WTC11 (cell line): Measurements from ENCODE around the gene CPNE5.

Source experiments
- CTCF ChIP-seq: fragments of 200-600 bp; IDR thresholded peaks from 2 replicates; pipeline ENCODE4 v1.8.0; 2022; ENCODE audit warnings: antibody characterized with exemption
- GABPB1 ChIP-seq: sonication (generic); formaldehyde crosslinking; IDR thresholded peaks from 2 replicates; pipeline ENCODE4 v1.8.1; 2023; ENCODE audit warnings: mild to moderate bottlenecking, missing genetic modification reagents

DNA sequence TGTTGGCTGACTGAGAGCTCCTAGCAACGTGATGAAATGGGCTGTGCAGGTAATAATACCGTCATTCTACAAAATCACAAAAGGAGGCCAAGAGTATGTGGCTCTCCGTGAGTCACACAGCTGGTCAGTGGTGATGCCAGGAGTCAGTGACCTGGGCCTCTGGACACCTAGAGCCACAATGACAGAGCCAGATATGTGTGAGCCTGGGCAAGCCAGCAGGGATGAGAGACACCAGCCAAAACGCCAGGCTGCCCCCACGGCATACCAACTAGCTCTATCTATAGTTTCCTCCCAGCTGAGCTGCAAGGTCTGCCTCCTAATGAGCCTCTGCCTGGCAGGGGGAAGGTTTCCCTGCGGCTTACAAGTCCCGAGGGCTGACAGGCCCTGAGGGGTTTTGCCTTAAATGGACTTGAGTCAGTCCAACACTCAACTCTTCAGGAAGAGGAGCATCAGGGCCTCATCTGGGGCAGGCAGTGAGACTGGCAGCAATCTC is 70.0 kb downstream of the CPNE5 start:
- no peak for TF ChIP-seq CTCF
- TF ChIP-seq GABPB1 (CRISPR knock-in tag): no peak
